GM08714 (cell line): ENCODE data around the gene LDLRAP1.
"Not testable (repeated sequence)": the region's sequence is repeated elsewhere in the genome, so short reads cannot be mapped to it uniquely, and the experiment has no call there.

Experiments used
- H3K4me3 ChIP-seq: fragments of 200-500 bp; sonication (Bioruptor generic); 2 replicates; pipeline ENCODE4 v1.5.1; 2014; ENCODE audit warnings: mild to moderate bottlenecking, low read length, inconsistent platforms
- ZNF274 ChIP-seq: IDR thresholded peaks from 2 replicates; pipeline ENCODE4 v1.6.1; 2012; ENCODE audit warnings: mild to moderate bottlenecking, low read depth, low read length

The LDLRAP1 gene

DNA sequence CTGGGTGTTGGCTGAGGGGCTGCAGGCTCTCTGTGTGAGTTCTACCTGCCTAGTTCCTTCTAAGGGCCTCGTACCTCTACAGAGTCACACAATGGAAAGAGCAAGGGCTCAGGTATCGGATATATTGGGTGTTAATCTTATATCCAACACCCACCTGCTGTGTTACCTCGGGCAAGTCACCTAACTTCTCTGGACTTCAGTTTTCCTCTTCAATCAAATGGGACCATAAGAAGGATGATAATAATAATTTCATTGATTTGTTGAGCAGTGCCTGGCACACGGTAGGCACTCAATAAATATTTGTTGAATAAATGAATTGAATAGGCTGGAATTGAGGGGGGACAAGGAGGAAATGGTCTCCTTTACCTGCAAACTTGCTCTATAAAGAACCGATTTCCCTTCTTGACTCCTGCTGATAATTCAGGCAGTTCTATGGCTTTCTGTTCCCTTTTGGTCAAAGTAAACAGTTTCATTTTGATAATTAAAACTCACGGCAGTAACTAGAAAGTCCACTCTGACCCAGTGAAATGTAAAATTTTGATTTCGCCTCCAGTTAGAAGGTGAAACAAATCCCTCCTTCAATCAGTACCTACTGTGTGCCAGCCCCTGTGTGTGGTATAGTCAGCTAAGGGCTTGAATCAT is 56.7 kb downstream of the LDLRAP1 start:
- no peak overlapping the region for H3K4me3 ChIP-seq
- TF ChIP-seq ZNF274: no peak

DNA sequence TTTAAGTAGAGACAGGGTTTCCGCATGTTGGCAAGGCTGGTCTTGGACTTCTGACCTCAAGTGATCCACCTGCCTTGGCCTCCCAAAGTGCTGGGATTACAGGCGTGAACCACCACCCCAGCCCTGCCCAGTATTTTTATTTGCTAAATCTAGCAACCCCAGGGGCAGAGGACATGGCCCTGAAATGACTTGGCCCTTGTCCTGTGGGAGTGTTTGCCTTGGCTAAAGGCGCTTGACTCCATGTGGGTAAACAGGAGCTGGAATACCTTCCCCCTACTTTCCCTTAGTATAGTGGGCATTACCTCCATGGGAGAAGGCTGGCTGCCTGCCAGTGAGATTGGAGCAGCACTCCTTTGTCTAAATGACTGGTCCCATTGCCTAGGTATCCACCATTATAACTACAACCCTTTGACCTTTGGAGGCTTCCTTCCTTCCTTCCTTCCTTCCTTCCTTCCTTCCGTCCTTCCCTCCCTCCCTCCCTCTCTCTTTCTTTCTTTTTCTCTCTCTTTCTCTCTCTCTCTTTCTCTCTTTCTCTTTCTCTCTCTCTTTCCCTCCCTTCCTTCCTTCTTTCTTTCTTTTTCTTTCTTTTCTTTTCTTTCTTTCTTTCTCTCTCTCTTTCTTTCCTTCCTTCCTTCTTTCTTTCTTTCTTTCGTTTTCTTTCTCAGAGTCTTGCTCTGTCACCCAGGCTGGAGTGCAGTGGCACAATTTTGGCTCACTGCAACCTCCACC is 57.7 kb downstream of the LDLRAP1 start:
- H3K4me3 ChIP-seq: not testable (repeated sequence)

DNA sequence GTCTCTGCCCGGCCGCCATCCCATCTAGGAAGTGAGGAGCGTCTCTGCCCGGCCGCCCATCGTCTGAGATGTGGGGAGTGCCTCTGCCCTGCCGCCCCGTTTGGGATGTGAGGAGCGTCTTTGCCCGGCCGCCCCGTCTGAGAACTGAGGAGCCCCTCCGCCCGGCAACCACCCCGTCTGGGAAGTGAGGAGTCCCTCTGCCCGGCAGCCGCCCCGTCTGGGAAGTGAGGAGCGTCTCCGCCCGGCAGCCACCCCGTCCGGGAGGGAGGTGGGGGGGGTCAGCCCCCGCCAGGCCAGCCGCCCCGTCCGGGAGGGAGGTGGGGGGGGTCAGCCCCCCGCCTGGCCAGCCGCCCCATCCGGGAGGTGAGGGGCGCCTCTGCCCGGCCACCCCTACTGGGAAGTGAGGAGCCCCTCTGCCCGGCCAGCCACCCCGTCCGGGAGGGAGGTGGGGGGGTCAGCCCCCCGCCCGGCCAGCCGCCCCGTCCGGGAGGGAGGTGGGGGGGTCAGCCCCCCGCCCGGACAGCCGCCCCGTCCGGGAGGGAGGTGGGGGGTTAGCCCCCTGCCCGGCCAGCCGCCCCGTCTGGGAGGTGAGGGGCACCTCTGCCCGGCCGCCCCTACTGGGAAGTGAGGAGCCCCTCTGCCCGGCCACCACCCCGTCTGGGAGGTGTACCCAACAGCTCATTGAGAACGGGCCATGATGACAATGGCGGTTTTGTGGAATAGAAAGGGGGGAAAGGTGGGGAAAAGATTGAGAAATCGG is 60.6 kb downstream of the LDLRAP1 start:
- not testable (repeated sequence) for H3K4me3 ChIP-seq

DNA sequence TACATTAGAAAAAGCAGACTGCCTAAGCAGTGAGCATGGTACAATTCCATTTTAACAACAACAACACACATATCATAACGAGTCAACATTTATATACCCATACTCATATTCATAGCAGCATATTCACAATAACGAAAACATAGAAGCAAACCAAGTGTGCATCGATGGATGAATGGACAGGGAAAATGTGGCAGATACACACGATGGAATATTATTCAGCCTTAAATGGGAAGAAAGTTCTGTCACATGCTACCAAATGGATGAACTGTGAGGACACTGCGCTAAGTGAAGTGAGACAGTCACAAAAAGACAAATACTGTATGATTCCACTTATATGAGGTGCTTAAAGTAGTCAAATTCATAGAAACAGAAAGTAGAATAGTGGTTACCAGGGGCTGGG is 63.7 kb downstream of the LDLRAP1 start:
- no peak overlapping the region for H3K4me3 ChIP-seq
- TF ChIP-seq ZNF274: no peak

DNA sequence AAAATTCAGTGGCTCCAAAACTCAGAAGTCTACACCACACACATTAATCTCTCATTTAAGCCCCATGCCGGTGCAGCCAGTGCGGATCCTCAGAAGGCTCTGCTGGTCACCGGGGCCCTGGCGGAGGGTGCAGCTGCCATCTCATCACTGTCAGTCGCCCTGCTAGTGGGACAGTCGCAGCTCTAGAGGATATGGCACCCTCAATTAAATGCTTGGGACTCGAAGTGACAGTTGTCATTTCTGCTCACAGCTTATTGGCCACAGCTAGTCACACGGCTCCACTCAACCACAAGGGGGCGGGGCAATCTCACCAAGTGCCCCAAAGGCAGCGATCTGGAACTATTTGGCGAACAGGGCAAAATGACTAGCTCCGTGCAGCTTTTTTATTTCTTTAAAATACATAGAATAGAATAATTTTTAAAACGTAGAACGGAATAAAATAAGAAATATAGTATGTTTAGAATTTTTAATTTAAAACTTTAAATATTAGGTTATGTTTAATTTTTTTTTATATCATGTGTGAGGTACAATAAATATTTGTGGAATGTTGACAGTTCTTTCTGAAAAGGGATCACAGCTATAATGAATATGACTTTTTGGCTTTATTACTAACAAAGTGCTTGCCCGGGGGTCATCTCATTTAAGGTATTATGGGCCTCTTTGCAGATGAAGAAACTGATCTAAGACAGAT is 65.2 kb downstream of the LDLRAP1 start:
- no peak for TF ChIP-seq ZNF274
- H3K4me3 ChIP-seq: no peak overlapping the region

DNA sequence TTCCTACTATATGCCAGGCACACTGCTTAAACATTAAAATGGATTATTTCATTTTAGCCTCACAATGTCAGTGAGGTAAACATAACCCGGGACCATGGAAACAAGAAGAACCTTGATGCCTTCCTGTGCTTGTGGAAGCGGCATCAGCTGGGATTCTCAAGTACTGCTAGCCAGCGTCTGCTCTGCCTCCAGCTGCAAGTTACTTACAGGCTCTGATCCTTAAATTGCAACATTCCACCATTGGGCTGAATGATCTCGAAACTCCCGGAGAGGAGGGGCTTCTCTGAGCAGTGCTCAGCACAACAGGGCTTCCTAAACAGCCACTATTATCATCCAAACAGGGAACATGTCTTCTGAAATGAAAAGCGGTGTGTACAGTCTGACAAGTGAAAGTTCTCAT is 66.5 kb downstream of the LDLRAP1 start:
- TF ChIP-seq ZNF274: no peak
- no peak overlapping the region for H3K4me3 ChIP-seq

DNA sequence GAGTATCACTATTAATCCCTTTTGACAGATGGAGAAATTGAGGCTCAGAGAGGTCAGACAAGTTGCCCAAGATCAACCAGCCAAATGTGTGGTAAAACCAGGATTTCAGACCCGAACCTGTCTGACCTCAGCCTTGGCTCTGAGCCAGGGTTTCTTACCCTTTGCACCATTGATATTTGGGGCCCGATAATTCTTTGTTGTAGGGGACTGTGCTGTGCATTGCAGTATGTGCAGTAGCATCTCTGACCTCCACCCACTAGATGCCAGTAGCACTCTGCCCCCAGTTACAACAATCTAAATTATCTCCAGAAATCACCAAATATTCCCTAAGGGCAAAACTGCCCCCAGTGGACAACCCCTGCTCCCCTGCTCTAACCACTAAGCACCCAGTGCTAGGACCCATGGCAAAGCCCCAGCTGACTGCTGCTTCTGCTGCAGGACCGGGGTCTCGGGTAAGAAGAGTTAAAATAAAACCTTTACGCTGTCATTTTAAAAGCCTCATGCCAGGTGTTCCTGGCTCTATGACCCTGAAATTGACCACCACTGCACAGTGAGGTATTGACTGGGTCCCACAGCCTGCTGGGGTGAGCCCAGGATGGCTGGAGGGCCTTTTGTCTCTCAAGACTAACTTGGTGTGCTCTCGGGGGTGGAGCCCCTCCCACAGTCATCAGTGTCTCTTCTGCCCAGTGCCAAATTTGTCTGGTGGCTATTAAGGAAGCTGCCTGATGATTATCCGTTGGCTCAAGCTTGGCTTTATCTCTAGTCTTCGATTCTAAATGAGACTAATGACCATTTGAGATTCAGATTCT is 67.6 kb downstream of the LDLRAP1 start:
- no peak overlapping the region for H3K4me3 ChIP-seq

DNA sequence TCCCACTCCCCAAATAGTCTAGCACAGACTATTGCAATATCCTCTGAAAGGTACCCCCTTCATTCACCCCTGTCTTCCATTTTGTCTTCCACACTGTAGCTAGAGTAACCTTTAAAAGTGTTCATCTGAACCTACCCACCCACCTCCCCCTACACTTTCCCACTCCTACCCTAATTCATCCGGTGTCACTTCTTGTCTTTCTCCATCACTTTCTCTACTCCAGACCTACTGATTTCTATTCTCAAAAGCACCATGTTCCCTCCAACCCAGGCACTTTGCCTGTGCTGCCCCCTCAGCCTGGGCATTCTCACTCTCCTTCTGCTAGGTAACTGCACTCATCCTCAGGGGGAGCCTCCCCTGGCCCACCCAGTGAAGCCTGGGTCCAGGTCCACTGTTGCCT is 68.4 kb downstream of the LDLRAP1 start:
- no peak for TF ChIP-seq ZNF274
- no peak overlapping the region for H3K4me3 ChIP-seq

More for the DNA sequence above, 67.6 kb downstream of the LDLRAP1 start:
- no peak for TF ChIP-seq ZNF274

DNA sequence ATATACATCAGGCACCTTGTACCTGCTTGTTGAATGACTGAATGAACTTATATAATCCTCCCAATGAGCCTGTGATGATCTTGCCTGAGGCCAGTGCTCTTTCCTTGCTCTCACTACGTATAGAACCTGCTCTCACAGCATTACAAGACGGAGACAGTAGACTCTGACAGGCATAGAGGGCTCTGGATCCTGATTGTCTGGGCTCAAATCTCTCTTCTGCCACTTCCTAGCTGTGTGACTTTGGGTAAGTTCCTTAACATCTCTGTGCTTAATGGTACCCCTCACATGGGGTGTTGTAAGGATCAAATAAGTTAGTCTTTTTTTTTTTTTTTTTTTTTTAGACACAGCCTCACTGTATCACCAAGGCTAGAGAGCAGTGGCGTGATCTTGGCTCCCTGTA is 69.0 kb downstream of the LDLRAP1 start:
- no peak overlapping the region for H3K4me3 ChIP-seq
- no peak for TF ChIP-seq ZNF274

DNA sequence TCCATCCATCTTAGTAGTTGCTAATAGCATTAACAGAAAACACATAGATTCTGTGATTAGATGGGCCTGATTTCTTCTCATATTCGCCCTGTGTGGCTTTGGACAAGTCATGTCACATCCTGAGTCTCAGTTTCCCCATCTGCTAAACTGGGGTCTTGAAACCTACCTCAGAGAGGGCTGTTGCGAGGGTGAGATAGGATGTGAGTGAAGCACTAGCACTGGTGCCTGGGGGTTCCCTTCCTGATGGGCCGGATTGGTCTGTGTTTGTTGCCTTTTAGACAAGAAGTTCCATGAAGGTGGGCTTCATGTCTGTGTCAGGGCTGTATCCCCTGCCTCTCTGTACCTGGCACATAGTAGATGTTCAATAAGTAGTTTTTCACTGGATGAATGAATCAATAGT is 69.7 kb downstream of the LDLRAP1 start:
- no peak for TF ChIP-seq ZNF274
- H3K4me3 ChIP-seq: no peak overlapping the region

DNA sequence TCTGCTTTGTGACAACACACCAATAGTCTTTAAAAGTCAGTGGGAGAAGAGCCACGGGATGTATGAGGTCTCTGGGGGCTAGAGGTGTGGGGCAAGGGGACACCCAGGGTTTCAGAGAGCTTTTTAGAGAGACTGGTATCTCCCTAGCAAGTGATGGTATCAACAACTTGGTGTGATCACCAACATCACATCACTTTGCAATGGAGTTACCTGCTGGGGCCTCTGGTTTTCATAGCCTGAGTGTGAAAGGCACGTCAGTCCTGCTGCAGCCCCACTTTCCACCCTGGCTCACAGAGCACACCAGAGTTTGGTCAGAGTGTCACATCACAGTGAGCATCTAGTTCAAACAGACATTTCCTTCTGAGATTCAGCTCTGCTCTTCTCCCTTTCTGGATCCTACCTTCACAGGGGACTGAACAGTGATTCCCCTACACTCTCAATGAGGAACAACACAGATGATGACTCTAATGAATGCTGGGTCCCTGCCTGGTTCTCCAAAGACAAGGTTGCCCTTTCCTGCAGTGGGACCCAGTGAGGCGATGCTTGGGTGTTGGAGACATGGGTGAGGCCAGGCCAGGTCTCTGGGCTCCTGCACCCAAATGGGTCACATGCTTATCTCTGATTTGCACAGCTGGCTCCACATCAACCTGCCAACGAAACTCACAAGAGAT is 71.2 kb downstream of the LDLRAP1 start:
- H3K4me3 ChIP-seq: no peak overlapping the region
- no peak for TF ChIP-seq ZNF274

DNA sequence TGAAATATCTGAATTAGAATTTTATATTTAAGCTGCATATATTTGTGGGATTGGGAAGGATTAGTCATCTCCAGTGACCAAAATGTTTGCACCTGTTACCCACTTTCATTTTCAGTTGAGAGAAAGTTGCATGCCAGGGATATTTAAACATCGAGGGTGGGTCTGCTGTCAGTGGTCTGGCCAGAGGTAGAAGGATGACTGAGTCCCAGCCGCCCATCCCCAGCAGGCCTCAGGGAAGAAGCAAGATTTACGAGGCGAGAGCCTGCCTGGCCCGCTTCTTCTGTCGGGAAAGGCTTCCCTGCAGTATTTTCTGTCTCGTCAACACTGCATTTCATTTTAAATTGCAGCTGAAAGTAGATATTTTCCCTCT is 71.8 kb downstream of the LDLRAP1 start:
- TF ChIP-seq ZNF274: no peak
- H3K4me3 ChIP-seq: no peak overlapping the region

DNA sequence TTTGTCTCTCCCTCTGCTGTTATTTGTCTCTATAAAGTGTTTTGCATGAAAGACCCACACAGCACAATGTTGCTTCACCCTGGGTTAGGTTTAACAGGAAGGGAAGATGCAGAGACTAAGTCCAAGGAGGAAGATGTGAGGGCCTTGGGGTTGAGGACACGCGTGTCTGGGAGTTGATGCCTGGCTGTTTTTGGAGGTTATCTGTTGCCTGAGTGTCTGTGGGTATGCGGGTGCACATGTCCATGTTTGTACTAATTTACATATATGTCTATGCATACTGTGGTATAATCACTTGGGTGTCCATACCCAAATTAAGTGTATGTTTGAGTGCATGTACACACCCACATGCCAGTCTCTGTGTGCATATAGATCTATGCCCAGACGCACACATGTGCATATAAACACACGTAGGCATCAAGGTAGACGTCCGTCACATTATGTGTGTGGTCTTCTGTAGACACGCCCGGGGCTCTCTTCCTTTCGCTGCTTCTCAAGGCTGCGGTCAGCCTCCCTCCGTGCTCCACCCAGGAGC is 72.2 kb downstream of the LDLRAP1 start:
- peak overlapping the region; percentile 56; the same call in 1 of the 2 replicates for H3K4me3 ChIP-seq
- TF ChIP-seq ZNF274: no peak
